HEK293 (cell line): ENCODE data around the gene SNRNP70.

Source experiments
- CTCF ChIA-PET: fragments of 350-600 bp; formaldehyde crosslinking; extraction: SDS; loops from one replicate; lab custom pipeline; 2021; ENCODE audit warnings: antibody characterized with exemption; lab: Yijun Ruan, JAX
- POLR2A ChIA-PET: fragments of 300-600 bp; formaldehyde crosslinking; extraction: SDS; loops from one replicate; lab custom pipeline; 2020; ENCODE audit warnings: antibody characterized with exemption, inconsistent platforms; lab: Yijun Ruan, JAX
- H3K27ac ChIP-seq: fragments of 200-500 bp; sonication (Bioruptor generic); 2 replicates; pipeline ENCODE4 v1.5.1; 2014; ENCODE audit warnings: low read depth, low read length, control low read depth, inconsistent platforms; ENCODE audit errors: extremely low read depth
- H3K36me3 ChIP-seq, 2 experiments: fragments of 200-500 bp in 1 of 2; sonication (Bioruptor generic) in 1 of 2; 1 replicate in 1 of 2; 2 replicates in 1 of 2; pipeline ENCODE4 v1.5.1; 2014 to 2017; ENCODE audit warnings: inconsistent platforms in 2 of 2, low read length in 2 of 2; ENCODE audit not compliant: control insufficient read depth in 2 of 2, insufficient read depth in 1 of 2
- H3K4me1 ChIP-seq: fragments of 200-500 bp; sonication (Bioruptor generic); 2 replicates; pipeline ENCODE4 v1.5.1; 2014; ENCODE audit warnings: mild to moderate bottlenecking, low read length, inconsistent platforms; ENCODE audit not compliant: control insufficient read depth, insufficient read depth
- H3K4me3 ChIP-seq: 2 replicates; pipeline ENCODE4 v1.5.1; 2011; ENCODE audit warnings: low read depth, mild to moderate bottlenecking, control low read depth, low read length, moderate library complexity
- H3K9me3 ChIP-seq: fragments of 200-500 bp; sonication (Bioruptor generic); 2 replicates; pipeline ENCODE4 v1.5.1; 2014; ENCODE audit warnings: low read depth, low read length, inconsistent platforms; ENCODE audit not compliant: control insufficient read depth, insufficient read depth
- EGR2 ChIP-seq: fragments of 450-650 bp; formaldehyde crosslinking; IDR thresholded peaks from 2 replicates; pipeline ENCODE4 v1.5.1; 2016; ENCODE audit warnings: low read depth, missing biosample characterization, missing genetic modification characterization
- ZBTB17 ChIP-seq: fragments of 450-650 bp; formaldehyde crosslinking; IDR thresholded peaks from 2 replicates; pipeline ENCODE4 v1.5.1; 2016; ENCODE audit warnings: missing biosample characterization, missing genetic modification characterization
- ZEB2 ChIP-seq: fragments of 450-650 bp; formaldehyde crosslinking; IDR thresholded peaks from 2 replicates; pipeline ENCODE4 v1.5.1; 2016; ENCODE audit warnings: missing biosample characterization, missing genetic modification characterization
- ZNF157 ChIP-seq: fragments of 450-650 bp; formaldehyde crosslinking; IDR thresholded peaks from 2 replicates; pipeline ENCODE4 v1.5.1; 2016; ENCODE audit warnings: missing biosample characterization, missing genetic modification characterization
- ZNF2 ChIP-seq: fragments of 450-650 bp; formaldehyde crosslinking; IDR thresholded peaks from 2 replicates; pipeline ENCODE4 v1.5.1; 2016; ENCODE audit warnings: missing biosample characterization, missing genetic modification characterization
- ZNF211 ChIP-seq: fragments of 450-650 bp; formaldehyde crosslinking; IDR thresholded peaks from 2 replicates; pipeline ENCODE4 v1.5.1; 2016; ENCODE audit warnings: low read depth, missing biosample characterization, missing genetic modification characterization
- ZNF266 ChIP-seq: fragments of 450-650 bp; formaldehyde crosslinking; IDR thresholded peaks from 2 replicates; pipeline ENCODE4 v1.5.1; 2016; ENCODE audit warnings: missing biosample characterization, missing genetic modification characterization, low read depth
- ZNF302 ChIP-seq: fragments of 450-650 bp; formaldehyde crosslinking; IDR thresholded peaks from 2 replicates; pipeline ENCODE4 v1.5.1; 2016; ENCODE audit warnings: missing biosample characterization, missing genetic modification characterization, low read depth
- ZNF341 ChIP-seq: fragments of 450-650 bp; formaldehyde crosslinking; IDR thresholded peaks from 2 replicates; pipeline ENCODE4; 2016; ENCODE audit warnings: low read depth, missing biosample characterization, missing genetic modification characterization
- ZNF366 ChIP-seq: fragments of 450-650 bp; formaldehyde crosslinking; conservative IDR thresholded peaks from 2 replicates; pipeline ENCODE4 v1.5.1; 2016; ENCODE audit warnings: missing biosample characterization, missing genetic modification characterization
- ZNF555 ChIP-seq: fragments of 450-650 bp; formaldehyde crosslinking; conservative IDR thresholded peaks from 2 replicates; pipeline ENCODE4 v1.5.1; 2017; ENCODE audit warnings: missing biosample characterization, mild to moderate bottlenecking, missing genetic modification characterization, inconsistent platforms
- ZNF629 ChIP-seq: fragments of 450-650 bp; formaldehyde crosslinking; IDR thresholded peaks from 2 replicates; pipeline ENCODE4 v1.5.1; 2017; ENCODE audit warnings: missing biosample characterization, missing genetic modification characterization
- ZSCAN30 ChIP-seq: fragments of 450-650 bp; IDR thresholded peaks from 2 replicates; pipeline ENCODE4 v1.5.1; 2018; ENCODE audit warnings: missing biosample characterization, mild to moderate bottlenecking, missing genetic modification characterization, moderate library complexity
- ZXDB ChIP-seq: fragments of 450-650 bp; formaldehyde crosslinking; IDR thresholded peaks from 2 replicates; pipeline ENCODE4 v1.5.1; 2016; ENCODE audit warnings: missing biosample characterization, missing genetic modification characterization
- TF ChIP-seq, protein P1 (sequence below): fragments of 450-650 bp; formaldehyde crosslinking; IDR thresholded peaks from 2 replicates; pipeline ENCODE4 v1.5.1; 2016; ENCODE audit warnings: missing biosample characterization, missing genetic modification characterization
- TF ChIP-seq, protein P2 (sequence below): fragments of 450-650 bp; formaldehyde crosslinking; IDR thresholded peaks from 2 replicates; pipeline ENCODE4 v1.5.1; 2017; ENCODE audit warnings: missing biosample characterization, missing genetic modification characterization
- TF ChIP-seq, protein P3 (sequence below): fragments of 450-650 bp; formaldehyde crosslinking; conservative IDR thresholded peaks from 2 replicates; pipeline ENCODE4 v1.5.1; 2016; ENCODE audit warnings: low read depth, missing biosample characterization, missing genetic modification characterization

The SNRNP70 gene

DNA sequence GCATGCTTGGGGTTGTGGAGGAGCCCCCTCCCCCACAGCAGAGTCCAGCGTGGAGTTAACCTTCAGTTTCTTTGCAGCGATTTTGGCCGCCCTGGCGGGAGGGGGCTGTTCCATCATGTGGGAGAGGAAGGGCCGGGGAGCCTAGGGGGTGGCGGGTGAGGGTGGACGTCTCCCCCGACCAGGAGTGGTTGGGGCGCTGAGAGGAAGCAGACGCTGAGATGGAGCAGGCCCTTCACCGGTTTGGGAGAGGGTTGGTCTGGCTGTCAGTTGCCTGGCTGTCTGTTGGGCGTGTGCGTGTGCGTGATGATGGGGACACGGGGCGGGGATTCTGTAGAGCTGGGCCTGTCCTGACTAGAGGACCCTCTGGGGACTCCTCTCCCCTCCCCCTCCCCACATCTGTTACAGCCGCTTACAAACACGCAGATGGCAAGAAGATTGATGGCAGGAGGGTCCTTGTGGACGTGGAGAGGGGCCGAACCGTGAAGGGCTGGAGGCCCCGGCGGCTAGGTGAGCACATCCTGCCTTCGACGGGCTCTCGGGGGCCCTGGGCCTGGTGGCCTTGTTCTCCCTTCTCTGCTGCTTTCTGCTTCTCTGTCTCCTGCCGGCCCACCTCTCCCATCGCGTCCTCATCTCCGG lies 19.1 kb downstream of the SNRNP70 start:
- Histone ChIP-seq H3K27ac (peak overlapping the region; percentile 31; the same call in 1 of the 2 replicates), H3K4me1 (no peaks in the 10 kb centered on the region), H3K9me3 (no peaks in the 10 kb centered on the region), H3K4me3 (no peak overlapping the region), H3K36me3 (peaks cover 78 to 94% of the 10 kb centered on the region in 2 experiments)
- POLR2A ChIA-PET, result interaction anchor here (0.6 to 1.5 kb wide), 3 partner anchors 10 to 765 kb away, joined by 4 to 5 read pairs (median 5); no protein-coding TSS in a partner anchor
- CTCF ChIA-PET, result interaction anchor here (0.6 to 7.9 kb wide), 7 partner anchors 7 to 120 kb away, joined by 3 to 104 read pairs (median 12); partner anchors contain the start of gene LIN7B
- peak; percentile 34; the same call in 1 of the 2 replicates for TF ChIP-seq ZNF341 (tag by site-specific recombination)
- TF ChIP-seq ZNF302, result no peak
- no peak for TF ChIP-seq ZNF211 (tag by site-specific recombination)

DNA sequence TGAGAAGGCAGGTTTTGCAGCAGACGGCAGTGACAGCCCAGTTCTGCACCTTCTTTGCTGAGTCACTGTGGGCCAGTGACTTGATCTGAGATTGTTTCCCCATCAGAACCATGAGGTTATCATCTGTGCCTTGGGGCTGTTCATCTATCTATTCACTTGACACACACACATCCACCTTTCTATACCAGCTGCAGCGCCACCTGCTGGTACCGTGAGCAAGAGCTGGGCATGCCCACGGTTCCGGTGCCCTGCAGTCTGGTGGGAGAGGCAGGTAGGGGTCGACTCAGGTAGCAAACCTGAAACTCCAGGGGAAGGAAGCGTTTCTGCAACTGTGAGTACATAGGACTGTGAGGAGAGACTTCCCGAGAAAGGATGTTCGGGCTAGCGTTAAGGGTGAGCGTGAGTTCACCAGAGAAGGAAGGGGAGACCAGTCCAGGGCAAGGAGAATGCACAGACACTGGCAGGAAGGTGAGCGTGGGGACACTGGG lies 21.4 kb downstream of the SNRNP70 start:
- H3K4me3 ChIP-seq, result no peak overlapping the region
- POLR2A ChIA-PET, result interaction anchor here (1.0 to 1.6 kb wide), 3 partner anchors 9 to 133 kb away, joined by 3 to 8 read pairs (median 5); no protein-coding TSS in a partner anchor
- H3K9me3 ChIP-seq, result no peaks in the 10 kb centered on the region
- TF ChIP-seq ZBTB17 (tag by site-specific recombination) (peak; percentile 56; the same call in 1 of the 2 replicates), ZNF157 (tag by site-specific recombination) (no peak), ZNF555 (tag by site-specific recombination) (no peak), ZNF266 (tag by site-specific recombination) (no peak), ZNF2 (tag by site-specific recombination) (no peak), EGR2 (no peak), ZSCAN30 (no peak), ZEB2 (tag by site-specific recombination) (peak; percentile 53; the same call in 1 of the 2 replicates), ZXDB (tag by site-specific recombination) (peak; percentile 15; the same call in 1 of the 2 replicates), ZNF366 (tag by site-specific recombination) (peak; percentile 62), ZNF629 (0 out of 2 replicates have a peak, but pooled peaks have one; percentile 16)
- TF ChIP-seq, protein P1, sequence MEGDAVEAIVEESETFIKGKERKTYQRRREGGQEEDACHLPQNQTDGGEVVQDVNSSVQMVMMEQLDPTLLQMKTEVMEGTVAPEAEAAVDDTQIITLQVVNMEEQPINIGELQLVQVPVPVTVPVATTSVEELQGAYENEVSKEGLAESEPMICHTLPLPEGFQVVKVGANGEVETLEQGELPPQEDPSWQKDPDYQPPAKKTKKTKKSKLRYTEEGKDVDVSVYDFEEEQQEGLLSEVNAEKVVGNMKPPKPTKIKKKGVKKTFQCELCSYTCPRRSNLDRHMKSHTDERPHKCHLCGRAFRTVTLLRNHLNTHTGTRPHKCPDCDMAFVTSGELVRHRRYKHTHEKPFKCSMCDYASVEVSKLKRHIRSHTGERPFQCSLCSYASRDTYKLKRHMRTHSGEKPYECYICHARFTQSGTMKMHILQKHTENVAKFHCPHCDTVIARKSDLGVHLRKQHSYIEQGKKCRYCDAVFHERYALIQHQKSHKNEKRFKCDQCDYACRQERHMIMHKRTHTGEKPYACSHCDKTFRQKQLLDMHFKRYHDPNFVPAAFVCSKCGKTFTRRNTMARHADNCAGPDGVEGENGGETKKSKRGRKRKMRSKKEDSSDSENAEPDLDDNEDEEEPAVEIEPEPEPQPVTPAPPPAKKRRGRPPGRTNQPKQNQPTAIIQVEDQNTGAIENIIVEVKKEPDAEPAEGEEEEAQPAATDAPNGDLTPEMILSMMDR, result peak; percentile 81
- TF ChIP-seq, protein P2, sequence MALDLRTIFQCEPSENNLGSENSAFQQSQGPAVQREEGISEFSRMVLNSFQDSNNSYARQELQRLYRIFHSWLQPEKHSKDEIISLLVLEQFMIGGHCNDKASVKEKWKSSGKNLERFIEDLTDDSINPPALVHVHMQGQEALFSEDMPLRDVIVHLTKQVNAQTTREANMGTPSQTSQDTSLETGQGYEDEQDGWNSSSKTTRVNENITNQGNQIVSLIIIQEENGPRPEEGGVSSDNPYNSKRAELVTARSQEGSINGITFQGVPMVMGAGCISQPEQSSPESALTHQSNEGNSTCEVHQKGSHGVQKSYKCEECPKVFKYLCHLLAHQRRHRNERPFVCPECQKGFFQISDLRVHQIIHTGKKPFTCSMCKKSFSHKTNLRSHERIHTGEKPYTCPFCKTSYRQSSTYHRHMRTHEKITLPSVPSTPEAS, result no peak
- TF ChIP-seq, protein P3, sequence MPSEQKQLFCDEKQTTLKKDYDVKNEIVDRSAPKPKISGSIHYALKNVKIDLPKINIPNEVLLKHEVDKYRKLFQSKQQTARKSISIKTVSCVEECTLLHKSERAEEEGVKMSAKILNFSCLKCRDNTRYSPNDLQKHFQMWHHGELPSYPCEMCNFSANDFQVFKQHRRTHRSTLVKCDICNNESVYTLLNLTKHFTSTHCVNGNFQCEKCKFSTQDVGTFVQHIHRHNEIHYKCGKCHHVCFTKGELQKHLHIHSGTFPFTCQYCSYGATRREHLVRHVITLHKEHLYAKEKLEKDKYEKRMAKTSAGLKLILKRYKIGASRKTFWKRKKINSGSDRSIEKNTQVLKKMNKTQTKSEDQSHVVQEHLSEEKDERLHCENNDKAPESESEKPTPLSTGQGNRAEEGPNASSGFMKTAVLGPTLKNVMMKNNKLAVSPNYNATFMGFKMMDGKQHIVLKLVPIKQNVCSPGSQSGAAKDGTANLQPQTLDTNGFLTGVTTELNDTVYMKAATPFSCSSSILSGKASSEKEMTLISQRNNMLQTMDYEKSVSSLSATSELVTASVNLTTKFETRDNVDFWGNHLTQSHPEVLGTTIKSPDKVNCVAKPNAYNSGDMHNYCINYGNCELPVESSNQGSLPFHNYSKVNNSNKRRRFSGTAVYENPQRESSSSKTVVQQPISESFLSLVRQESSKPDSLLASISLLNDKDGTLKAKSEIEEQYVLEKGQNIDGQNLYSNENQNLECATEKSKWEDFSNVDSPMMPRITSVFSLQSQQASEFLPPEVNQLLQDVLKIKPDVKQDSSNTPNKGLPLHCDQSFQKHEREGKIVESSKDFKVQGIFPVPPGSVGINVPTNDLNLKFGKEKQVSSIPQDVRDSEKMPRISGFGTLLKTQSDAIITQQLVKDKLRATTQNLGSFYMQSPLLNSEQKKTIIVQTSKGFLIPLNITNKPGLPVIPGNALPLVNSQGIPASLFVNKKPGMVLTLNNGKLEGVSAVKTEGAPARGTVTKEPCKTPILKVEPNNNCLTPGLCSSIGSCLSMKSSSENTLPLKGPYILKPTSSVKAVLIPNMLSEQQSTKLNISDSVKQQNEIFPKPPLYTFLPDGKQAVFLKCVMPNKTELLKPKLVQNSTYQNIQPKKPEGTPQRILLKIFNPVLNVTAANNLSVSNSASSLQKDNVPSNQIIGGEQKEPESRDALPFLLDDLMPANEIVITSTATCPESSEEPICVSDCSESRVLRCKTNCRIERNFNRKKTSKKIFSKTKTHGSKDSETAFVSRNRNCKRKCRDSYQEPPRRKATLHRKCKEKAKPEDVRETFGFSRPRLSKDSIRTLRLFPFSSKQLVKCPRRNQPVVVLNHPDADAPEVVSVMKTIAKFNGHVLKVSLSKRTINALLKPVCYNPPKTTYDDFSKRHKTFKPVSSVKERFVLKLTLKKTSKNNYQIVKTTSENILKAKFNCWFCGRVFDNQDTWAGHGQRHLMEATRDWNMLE, result no peak
- TF ChIP-seq, all 188 proteins: peak for 6
- CTCF ChIA-PET, result interaction anchor here (0.5 to 7.9 kb wide), 21 partner anchors 8 to 285 kb away, joined by 3 to 104 read pairs (median 4); partner anchors contain the start of genes KCNA7 and LIN7B
- Histone ChIP-seq H3K4me1 (no peaks in the 10 kb centered on the region), H3K36me3 (peaks cover 57 to 79% of the 10 kb centered on the region in 2 experiments), H3K27ac (no peak overlapping the region; the same call in 1 of the 2 replicates)
